Osteocyte (in vitro differentiated cells): ENCODE data around the gene UBR4. TPM values are rescaled to one million over a fixed set of nuclear protein-coding genes. Genes with fewer than 3 reads are reported as not detected.
"Not testable (repeated sequence)": the region's sequence is repeated elsewhere in the genome, so short reads cannot be mapped to it uniquely, and the experiment has no call there.

Experiments
- DNase-seq: peaks from one replicate; pipeline ENCODE4 v3.0.0; 2021; ENCODE audit warnings: mixed read lengths; ENCODE audit not compliant: unreplicated experiment; ENCODE audit errors: extremely low spot score
- H3K27ac Mint-ChIP-seq: one replicate; pipeline ENCODE4 v1.8.0; 2021; ENCODE audit warnings: mild to moderate bottlenecking, mixed read lengths; ENCODE audit not compliant: unreplicated experiment
- H3K27me3 Mint-ChIP-seq: one replicate; pipeline ENCODE4 v1.8.0; 2021; ENCODE audit warnings: mixed read lengths; ENCODE audit not compliant: unreplicated experiment
- H3K36me3 Mint-ChIP-seq: one replicate; pipeline ENCODE4 v1.8.0; 2021; ENCODE audit warnings: mixed read lengths; ENCODE audit not compliant: unreplicated experiment
- H3K4me1 Mint-ChIP-seq: one replicate; pipeline ENCODE4 v1.8.0; 2021; ENCODE audit warnings: mixed read lengths; ENCODE audit not compliant: unreplicated experiment
- H3K4me3 Mint-ChIP-seq: one replicate; pipeline ENCODE4 v1.8.0; 2021; ENCODE audit warnings: mild to moderate bottlenecking, moderate library complexity, mixed read lengths; ENCODE audit not compliant: unreplicated experiment
- H3K9me3 Mint-ChIP-seq: one replicate; pipeline ENCODE4 v1.8.0; 2021; ENCODE audit warnings: mixed read lengths; ENCODE audit not compliant: unreplicated experiment
- long read RNA-seq: library from polyadenylated mRNA; unstranded; transcript quantifications from one replicate; pipeline ENCODE4 v2.0.0, GENCODE V29; 2021
- total RNA-seq: library from RNA; stranded (reverse); gene quantifications from 2 replicates; pipeline ENCODE4 v1.2.1, GENCODE V29; 2021
- TF ChIP-seq, protein P1 (sequence below): fragments of 200-600 bp; sonication (generic); IDR thresholded peaks from 2 replicates; pipeline ENCODE4 v1.5.0; 2021; ENCODE audit warnings: antibody characterized with exemption, mild to moderate bottlenecking, moderate library complexity

The UBR4 gene
- 161 and 175 TPM in 2 replicates for total RNA-seq
- long read RNA-seq, partial matches to known transcripts = 78 of 93 reads
- long read RNA-seq, other reads (novel, unspliced or antisense) = 15 of 93 reads

DNA sequence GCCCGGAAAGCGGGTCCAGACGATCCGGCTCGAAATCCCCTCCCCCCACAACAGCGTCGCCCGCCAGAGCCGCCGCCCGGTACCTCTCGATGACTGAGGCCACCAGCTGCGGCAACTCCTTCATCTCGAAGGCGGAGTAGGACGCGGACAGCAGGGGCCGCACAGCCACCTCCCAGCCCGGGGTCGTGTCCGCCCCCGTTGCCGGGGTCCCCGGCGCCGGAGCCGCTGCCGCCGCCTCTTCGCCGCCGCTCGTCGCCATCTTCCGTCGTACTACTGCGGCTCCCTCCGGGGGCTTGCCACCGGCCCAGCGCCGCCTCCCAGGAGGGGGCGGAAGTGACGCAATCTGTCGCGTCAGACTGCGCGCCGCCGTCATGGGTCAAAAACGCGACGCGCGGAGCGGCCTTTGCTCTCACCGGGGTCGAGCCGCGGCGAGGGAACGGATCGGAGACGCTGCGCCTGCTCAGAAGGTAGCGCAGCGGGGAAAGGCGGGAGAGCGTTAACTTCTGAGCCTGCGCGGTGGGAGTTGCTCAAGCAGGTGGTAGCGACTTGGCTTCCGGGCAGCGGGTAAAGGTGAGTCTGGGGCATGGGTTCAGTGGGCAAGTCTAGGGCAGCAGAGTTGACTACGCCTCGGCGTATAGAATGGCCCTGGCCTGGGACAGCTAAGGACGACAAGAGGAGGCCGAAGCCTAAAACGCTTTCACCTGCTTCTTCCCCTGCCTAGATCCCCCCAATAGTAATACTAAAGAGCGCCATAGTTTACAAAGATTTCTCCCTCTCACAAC, at the start of gene UBR4:
UBR4 (minus strand) TSS at position 277 of the 782 bp plus-strand sequence; CDS start at position 259, 18 bp downstream.
- TF ChIP-seq, protein P1, sequence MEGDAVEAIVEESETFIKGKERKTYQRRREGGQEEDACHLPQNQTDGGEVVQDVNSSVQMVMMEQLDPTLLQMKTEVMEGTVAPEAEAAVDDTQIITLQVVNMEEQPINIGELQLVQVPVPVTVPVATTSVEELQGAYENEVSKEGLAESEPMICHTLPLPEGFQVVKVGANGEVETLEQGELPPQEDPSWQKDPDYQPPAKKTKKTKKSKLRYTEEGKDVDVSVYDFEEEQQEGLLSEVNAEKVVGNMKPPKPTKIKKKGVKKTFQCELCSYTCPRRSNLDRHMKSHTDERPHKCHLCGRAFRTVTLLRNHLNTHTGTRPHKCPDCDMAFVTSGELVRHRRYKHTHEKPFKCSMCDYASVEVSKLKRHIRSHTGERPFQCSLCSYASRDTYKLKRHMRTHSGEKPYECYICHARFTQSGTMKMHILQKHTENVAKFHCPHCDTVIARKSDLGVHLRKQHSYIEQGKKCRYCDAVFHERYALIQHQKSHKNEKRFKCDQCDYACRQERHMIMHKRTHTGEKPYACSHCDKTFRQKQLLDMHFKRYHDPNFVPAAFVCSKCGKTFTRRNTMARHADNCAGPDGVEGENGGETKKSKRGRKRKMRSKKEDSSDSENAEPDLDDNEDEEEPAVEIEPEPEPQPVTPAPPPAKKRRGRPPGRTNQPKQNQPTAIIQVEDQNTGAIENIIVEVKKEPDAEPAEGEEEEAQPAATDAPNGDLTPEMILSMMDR = no peak
- DNase-seq = peak; percentile 98
- H3K27ac Mint-ChIP-seq = peak within 1 kb of the TSS; percentile 100
- peaks cover 51% of the 10 kb centered on the region for H3K4me1 Mint-ChIP-seq
- H3K36me3 Mint-ChIP-seq = peaks cover 5% of the 10 kb centered on the region
- no peaks in the 10 kb centered on the region for H3K9me3 Mint-ChIP-seq
- H3K27me3 Mint-ChIP-seq = no peaks in the 10 kb centered on the region
- H3K4me3 Mint-ChIP-seq = peak within 1 kb of the TSS; percentile 98

DNA sequence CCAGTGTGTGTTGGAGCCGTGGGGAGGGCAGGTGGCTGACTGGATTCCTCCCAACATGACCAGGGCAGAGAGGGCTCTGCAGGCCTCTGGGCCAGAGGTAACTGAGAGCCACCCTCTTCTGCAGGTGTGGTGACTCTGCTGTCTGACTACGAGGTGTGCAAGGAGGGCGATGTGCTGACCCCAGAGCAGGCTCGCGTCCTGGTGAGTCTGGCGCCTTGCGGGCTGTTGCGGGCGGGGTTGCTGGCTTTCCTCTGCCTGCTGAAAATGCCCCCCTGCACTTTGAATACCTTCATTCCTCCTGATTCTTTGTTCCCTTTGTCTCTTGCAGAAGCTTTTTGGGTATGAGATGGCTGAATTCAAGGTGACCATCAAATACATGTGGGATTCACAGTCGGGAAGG, 48.3 kb upstream of the UBR4 start:
- Mint-ChIP-seq H3K9me3 (no peaks in the 10 kb centered on the region), H3K27me3 (no peaks in the 10 kb centered on the region), H3K4me3 (no peak overlapping the region), H3K4me1 (peaks cover 4% of the 10 kb centered on the region), H3K36me3 (peaks cover 17% of the 10 kb centered on the region), H3K27ac (no peak overlapping the region)
- no peak for DNase-seq
- TF ChIP-seq, protein P1 = no peak

DNA sequence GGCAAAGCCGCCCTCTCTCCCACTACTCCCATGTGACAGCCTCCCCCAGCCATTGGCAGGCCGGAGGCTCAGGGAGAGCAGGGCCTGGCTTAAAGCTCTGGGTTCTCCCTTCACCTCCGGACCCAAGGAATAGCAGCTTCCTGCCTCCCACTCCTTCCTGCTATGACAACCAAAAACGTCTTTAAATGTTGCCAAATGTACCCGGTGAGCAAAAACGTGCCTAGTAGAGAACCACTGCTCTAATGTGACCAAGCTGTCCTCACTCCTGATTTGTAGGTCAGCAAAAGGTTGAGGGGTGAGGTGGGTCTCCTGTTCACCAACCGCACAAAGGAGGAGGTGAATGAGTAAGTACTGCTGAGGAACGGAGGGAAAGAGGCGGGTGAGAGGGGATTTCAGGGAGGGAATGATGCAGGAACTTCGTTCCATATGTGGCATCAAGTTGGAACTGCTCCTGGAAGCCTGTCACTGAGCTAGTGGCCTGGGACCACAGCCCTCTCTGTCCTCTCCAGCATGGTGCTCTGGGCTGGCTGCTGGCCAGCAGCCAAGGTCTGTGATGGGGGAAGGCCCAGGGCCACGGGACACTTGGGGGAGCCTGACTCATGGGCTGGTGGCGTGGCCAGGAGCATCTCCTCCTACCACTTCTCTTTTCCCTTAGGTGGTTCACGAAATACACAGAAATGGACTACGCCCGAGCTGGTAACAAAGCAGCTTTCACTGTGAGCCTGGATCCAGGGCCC, 47.3 kb upstream of the UBR4 start:
- Mint-ChIP-seq H3K27me3 (no peaks in the 10 kb centered on the region), H3K9me3 (no peaks in the 10 kb centered on the region), H3K36me3 (peaks cover 17% of the 10 kb centered on the region), H3K27ac (no peak overlapping the region), H3K4me3 (no peak overlapping the region), H3K4me1 (peaks cover 12% of the 10 kb centered on the region)
- TF ChIP-seq, protein P1 = no peak
- DNase-seq = no peak

DNA sequence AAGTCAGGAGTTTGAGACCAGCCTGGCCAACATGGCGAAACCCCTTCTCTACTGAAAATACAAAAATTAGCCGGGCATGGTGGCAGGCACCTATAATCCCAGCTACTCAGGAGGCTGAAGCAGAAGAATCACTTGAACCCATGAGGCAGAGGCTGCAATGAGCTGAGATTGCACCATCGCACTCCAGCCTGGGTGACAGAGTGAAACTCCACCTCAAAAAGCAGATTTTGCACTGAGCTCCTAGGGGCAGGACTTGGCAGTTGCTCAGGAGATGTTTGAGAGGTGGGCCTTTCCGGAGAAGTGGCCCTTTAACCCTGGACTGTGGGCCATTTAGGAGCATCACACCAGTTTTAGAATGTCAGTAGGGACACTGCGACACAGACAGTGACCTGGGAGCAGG, 46.2 kb upstream of the UBR4 start:
- not testable (repeated sequence) for H3K27ac Mint-ChIP-seq, H3K27me3 Mint-ChIP-seq

DNA sequence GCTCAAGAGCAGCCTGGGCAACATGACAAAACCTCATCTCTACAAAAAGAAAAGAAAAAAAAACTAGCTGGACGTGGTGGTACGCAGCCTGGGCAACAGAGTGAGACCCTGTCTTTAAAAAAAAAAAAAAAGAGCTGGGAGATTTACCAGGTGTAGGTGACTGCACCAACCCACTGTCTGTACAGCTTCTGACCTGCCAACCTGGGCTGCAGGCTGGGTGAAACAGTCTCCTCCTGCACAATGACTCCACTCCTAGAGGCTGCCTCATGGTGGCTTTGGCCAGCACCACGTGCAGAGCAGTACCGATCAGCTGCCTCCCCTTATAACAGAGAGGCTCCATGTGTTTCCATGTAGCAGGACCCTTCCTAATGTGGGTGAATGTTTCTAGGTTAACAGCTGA, 45.2 kb upstream of the UBR4 start:
- H3K36me3 Mint-ChIP-seq = peaks cover 16% of the 10 kb centered on the region
- no peak overlapping the region for H3K27ac Mint-ChIP-seq
- H3K9me3 Mint-ChIP-seq = no peaks in the 10 kb centered on the region
- peaks cover 20% of the 10 kb centered on the region for H3K4me1 Mint-ChIP-seq
- H3K4me3 Mint-ChIP-seq = no peak overlapping the region
- no peaks in the 10 kb centered on the region for H3K27me3 Mint-ChIP-seq
- DNase-seq = no peak
- TF ChIP-seq, protein P1 = no peak

More for the DNA sequence above, 46.2 kb upstream of the UBR4 start:
- not testable (repeated sequence) for H3K9me3 Mint-ChIP-seq, DNase-seq, H3K4me3 Mint-ChIP-seq
- Mint-ChIP-seq H3K36me3 (peaks cover 17% of the 10 kb centered on the region), H3K4me1 (peaks cover 12% of the 10 kb centered on the region)
